Activated naive CD8-positive, alpha-beta T cell treated with anti-CD3 and anti-CD28 coated beads, Interleukin-2, amount 10 ng/mL, durations not matched to agents 7 days and 5 days (primary cell): Measurements from ENCODE around the gene ROPN1B. TPM values are rescaled to one million over a fixed set of nuclear protein-coding genes. Genes with fewer than 3 reads are reported as not detected.
"Not testable (repeated sequence)": the region's sequence is repeated elsewhere in the genome, so short reads cannot be mapped to it uniquely, and the experiment has no call there.

Experiments used
- ATAC-seq: fragments of 150-1000 bp; cut with Tn5 transposase; one replicate; pipeline ENCODE4 v1.10.0; 2021; ENCODE audit warnings: low read depth, moderate library complexity
- POLR2A ChIA-PET: fragments of 350-600 bp; sonication (Branson Sonifier 250); formaldehyde crosslinking; loops from one replicate; lab custom pipeline; 2021; ENCODE audit warnings: antibody characterized with exemption; lab: Charles Lee
- DNase-seq: peaks from one replicate; pipeline ENCODE4 v3.0.0; 2021
- H3K27ac Mint-ChIP-seq: one replicate; pipeline ENCODE4 v1.8.0; 2022; ENCODE audit warnings: mild to moderate bottlenecking, mixed read lengths
- H3K27me3 Mint-ChIP-seq: one replicate; pipeline ENCODE4 v1.8.0; 2022; ENCODE audit warnings: mild to moderate bottlenecking, moderate library complexity, mixed read lengths
- H3K36me3 Mint-ChIP-seq: one replicate; pipeline ENCODE4 v1.8.0; 2021; ENCODE audit warnings: mild to moderate bottlenecking, mixed read lengths
- H3K4me1 Mint-ChIP-seq: one replicate; pipeline ENCODE4 v1.8.0; 2021; ENCODE audit warnings: mixed read lengths
- H3K4me3 Mint-ChIP-seq: one replicate; pipeline ENCODE4 v1.8.0; 2022; ENCODE audit warnings: mild to moderate bottlenecking, moderate library complexity, mixed read lengths
- H3K9me3 Mint-ChIP-seq: one replicate; pipeline ENCODE4 v1.8.0; 2021; ENCODE audit warnings: mixed read lengths
- total RNA-seq, 2 experiments: library from RNA; stranded (reverse); gene quantifications; one replicate each; pipeline ENCODE4 v1.2.3, GENCODE V29; 2021

Gene ROPN1B
- total RNA-seq, 2 experiments from 2014 or later, result not detected

GRCh38 chr3:125963834-125964233, 5.1 kb upstream of the ROPN1B start:
- H3K9me3 Mint-ChIP-seq, ATAC-seq, H3K27me3 Mint-ChIP-seq, H3K4me3 Mint-ChIP-seq, H3K4me1 Mint-ChIP-seq, POLR2A ChIA-PET, DNase-seq, H3K27ac Mint-ChIP-seq, H3K36me3 Mint-ChIP-seq: not testable (repeated sequence)

GRCh38 chr3:125965505-125965904, 3.5 kb upstream of the ROPN1B start:
- DNase-seq (no peak), ATAC-seq (no peak)
- no peaks in the 10 kb centered on the region for H3K9me3 Mint-ChIP-seq
- H3K27me3 Mint-ChIP-seq, result peaks cover 16% of the 10 kb centered on the region
- H3K4me3 Mint-ChIP-seq, result no peak overlapping the region
- H3K36me3 Mint-ChIP-seq, result no peaks in the 10 kb centered on the region
- no peak overlapping the region for H3K27ac Mint-ChIP-seq
- POLR2A ChIA-PET, result no interaction called here
- H3K4me1 Mint-ChIP-seq, result no peaks in the 10 kb centered on the region

- no peak overlapping the region for H3K27ac Mint-ChIP-seq
- no peaks in the 10 kb centered on the region for H3K36me3 Mint-ChIP-seq
- H3K9me3 Mint-ChIP-seq, result no peaks in the 10 kb centered on the region
- no peak overlapping the region for H3K4me3 Mint-ChIP-seq
- DNase-seq (no peak), ATAC-seq (no peak)
- peaks cover 3% of the 10 kb centered on the region for H3K4me1 Mint-ChIP-seq
- H3K27me3 Mint-ChIP-seq, result peaks cover 32% of the 10 kb centered on the region
- POLR2A ChIA-PET, result no interaction called here
Observed at GRCh38 chr3:125967156-125967555, 1.8 kb upstream of the ROPN1B start.

- H3K27ac Mint-ChIP-seq, H3K36me3 Mint-ChIP-seq, ATAC-seq, H3K4me1 Mint-ChIP-seq, DNase-seq, H3K4me3 Mint-ChIP-seq, POLR2A ChIA-PET, H3K9me3 Mint-ChIP-seq: not testable (repeated sequence)
- peaks cover 38% of the 10 kb centered on the region for H3K27me3 Mint-ChIP-seq
Observed at GRCh38 chr3:125968121-125968520, 857 bp upstream of the ROPN1B start.

- peak; percentile 49 for DNase-seq
- peak overlapping the region; percentile 55 for H3K4me3 Mint-ChIP-seq
- H3K4me1 Mint-ChIP-seq, POLR2A ChIA-PET, H3K9me3 Mint-ChIP-seq, H3K36me3 Mint-ChIP-seq, H3K27ac Mint-ChIP-seq: not testable (repeated sequence)
- peak; percentile 67 for ATAC-seq
- H3K27me3 Mint-ChIP-seq, result peaks cover 32% of the 10 kb centered on the region
Observed at GRCh38 chr3:125971997-125972944, 3.3 kb downstream of the ROPN1B start.

GRCh38 chr3:125975245-125976002, 6.4 kb downstream of the ROPN1B start:
- POLR2A ChIA-PET, H3K4me1 Mint-ChIP-seq, DNase-seq, H3K27ac Mint-ChIP-seq, H3K4me3 Mint-ChIP-seq, H3K36me3 Mint-ChIP-seq, ATAC-seq, H3K9me3 Mint-ChIP-seq: not testable (repeated sequence)
- peaks cover 23% of the 10 kb centered on the region for H3K27me3 Mint-ChIP-seq

- H3K4me1 Mint-ChIP-seq, ATAC-seq, H3K36me3 Mint-ChIP-seq, H3K4me3 Mint-ChIP-seq, POLR2A ChIA-PET, H3K9me3 Mint-ChIP-seq, DNase-seq, H3K27ac Mint-ChIP-seq: not testable (repeated sequence)
- peaks cover 17% of the 10 kb centered on the region for H3K27me3 Mint-ChIP-seq
Observed at GRCh38 chr3:125976003-125976390, 7.0 kb downstream of the ROPN1B start.

- POLR2A ChIA-PET, ATAC-seq, DNase-seq, H3K27me3 Mint-ChIP-seq, H3K4me3 Mint-ChIP-seq, H3K27ac Mint-ChIP-seq, H3K36me3 Mint-ChIP-seq, H3K9me3 Mint-ChIP-seq, H3K4me1 Mint-ChIP-seq: not testable (repeated sequence)
Observed at GRCh38 chr3:125977104-125977503, 8.1 kb downstream of the ROPN1B start.

GRCh38 chr3:125984951-125985350, 16.0 kb downstream of the ROPN1B start:
- POLR2A ChIA-PET, H3K4me1 Mint-ChIP-seq, H3K9me3 Mint-ChIP-seq, H3K27ac Mint-ChIP-seq, H3K4me3 Mint-ChIP-seq, DNase-seq, H3K36me3 Mint-ChIP-seq, H3K27me3 Mint-ChIP-seq: not testable (repeated sequence)
- ATAC-seq, result peak; percentile 61

GRCh38 chr3:125990253-125990970, 21.4 kb downstream of the ROPN1B start:
- H3K27ac Mint-ChIP-seq, result peak overlapping the region; percentile 92
- no peaks in the 10 kb centered on the region for H3K9me3 Mint-ChIP-seq
- DNase-seq, result peak; percentile 81
- peaks cover 4% of the 10 kb centered on the region for H3K4me1 Mint-ChIP-seq
- H3K4me3 Mint-ChIP-seq, result peak overlapping the region; percentile 89
- ATAC-seq, result peak; percentile 94
- H3K36me3 Mint-ChIP-seq, result peaks cover 2% of the 10 kb centered on the region
- H3K27me3 Mint-ChIP-seq, result no peaks in the 10 kb centered on the region
- POLR2A ChIA-PET, result interaction anchor here (1.1 to 1.8 kb wide), 2 partner anchors 91 to 94 kb away, joined by 4 to 8 read pairs; partner anchors contain the start of gene SLC41A3

GRCh38 chr3:125996751-125997150, 27.8 kb downstream of the ROPN1B start:
- POLR2A ChIA-PET, DNase-seq, H3K36me3 Mint-ChIP-seq, ATAC-seq, H3K4me3 Mint-ChIP-seq, H3K27ac Mint-ChIP-seq, H3K4me1 Mint-ChIP-seq: not testable (repeated sequence)
- H3K9me3 Mint-ChIP-seq, result peaks cover 14% of the 10 kb centered on the region
- peaks cover 13% of the 10 kb centered on the region for H3K27me3 Mint-ChIP-seq

- no peak for ATAC-seq
- POLR2A ChIA-PET, result no interaction called here
- no peak overlapping the region for H3K27ac Mint-ChIP-seq
- H3K27me3 Mint-ChIP-seq, result peaks cover 13% of the 10 kb centered on the region
- H3K4me3 Mint-ChIP-seq, result no peak overlapping the region
- no peak for DNase-seq
- no peaks in the 10 kb centered on the region for H3K4me1 Mint-ChIP-seq
- peaks cover 15% of the 10 kb centered on the region for H3K9me3 Mint-ChIP-seq
- peaks cover 7% of the 10 kb centered on the region for H3K36me3 Mint-ChIP-seq
Observed at GRCh38 chr3:126002189-126002588, 33.2 kb downstream of the ROPN1B start.
